HCT116 (cell line): ENCODE data around the gene PCDHA3. TPM values are rescaled to one million over a fixed set of nuclear protein-coding genes. Genes with fewer than 3 reads are reported as not detected.

Experiments used
- ATAC-seq: fragments of 200-7000 bp; cut with Tn5 transposase; 2 replicates; pipeline ENCODE4 v1.9.1; 2020; ENCODE audit warnings: mild to moderate bottlenecking, moderate library complexity
- BruUV-seq: library from RNA; stranded (reverse); fragments of 400-500 nt; replicated peaks from 2 replicates; lab custom pipeline; 2021; lab: Mats Ljungman, UMichigan
- CTCF ChIA-PET: fragments of 300-600 bp; sonication (Branson Sonifier 250); formaldehyde crosslinking; loops from one replicate; lab custom pipeline; 2021; ENCODE audit warnings: antibody characterized with exemption; lab: Charles Lee
- POLR2A ChIA-PET: fragments of 300-600, 350-600 bp; sonication (Branson Sonifier 250); formaldehyde crosslinking; loops from one replicate; lab custom pipeline; 2021; ENCODE audit warnings: antibody characterized with exemption; lab: Charles Lee
- RAD21 ChIA-PET, 2 experiments: fragments of 300-600 bp; sonication (Branson Sonifier 250); formaldehyde crosslinking; loops; one replicate each; lab custom pipeline; 2023; ENCODE audit warnings: low total read pairs in 2 of 2; ENCODE audit not compliant: uncharacterized antibody in 2 of 2, unreplicated experiment in 2 of 2, low non-redundant PET in 1 of 2; lab: Charles Lee
- DNase-seq: peaks from one replicate; pipeline ENCODE4 v3.0.0-alpha.2; 2010; ENCODE audit warnings: low read depth, low spot score
- H2AFZ ChIP-seq: fragments of 200-600 bp; shearing (Covaris generic), sonication (generic); 2 replicates; pipeline ENCODE4 v1.6.1; 2017; ENCODE audit warnings: low read depth, mixed run types, mixed read lengths, antibody characterized with exemption, low read length; ENCODE audit not compliant: poor library complexity, severe bottlenecking
- H3K27ac ChIP-seq: 2 replicates; pipeline ENCODE4 v1.5.1; 2012; ENCODE audit warnings: low read depth, low read length
- H3K27me3 ChIP-seq: fragments of 200-600 bp; sonication (generic); 2 replicates; pipeline ENCODE4 v1.6.1; 2016; ENCODE audit warnings: mixed run types, low read length, mixed read lengths; ENCODE audit not compliant: insufficient read depth
- H3K36me3 ChIP-seq, 2 experiments: fragments of 200-500 bp in 1 of 2; fragments of 200-600 bp in 1 of 2; sonication (Bioruptor generic) in 1 of 2; sonication (generic) in 1 of 2; 2 replicates each; pipeline versions ENCODE4 v1.5.1 to v1.6.1; 2014 to 2016; ENCODE audit warnings: low read length in 2 of 2, inconsistent platforms in 1 of 2, mixed read lengths in 1 of 2, mixed run types in 1 of 2; ENCODE audit not compliant: insufficient read depth in 2 of 2, control insufficient read depth in 1 of 2
- H3K4me1 ChIP-seq, 2 experiments: fragments of 200-600 bp in 1 of 2; sonication (generic) in 1 of 2; 2 replicates each; pipeline versions ENCODE4 v1.5.1 to v1.6.1; 2012 to 2017; ENCODE audit warnings: low read length in 2 of 2, inconsistent platforms in 1 of 2, mild to moderate bottlenecking in 1 of 2, mixed read lengths in 1 of 2, mixed run types in 1 of 2, moderate library complexity in 1 of 2; ENCODE audit not compliant: insufficient read depth in 2 of 2, control insufficient read depth in 1 of 2
- H3K4me2 ChIP-seq: fragments of 200-600 bp; sonication (generic); 2 replicates; pipeline ENCODE4 v1.6.1; 2017; ENCODE audit warnings: mixed run types, low read length, mixed read lengths
- H3K4me3 ChIP-seq, 2 experiments: fragments of 200-600 bp in 1 of 2; sonication (generic) in 1 of 2; replicated peaks in 1 of 2; 2 replicates each; pipeline ENCODE4 v1.5.1; 2011 to 2016; ENCODE audit warnings: low read length in 2 of 2, control low read depth in 1 of 2, low read depth in 1 of 2, mild to moderate bottlenecking in 1 of 2, mixed read lengths in 1 of 2, mixed run types in 1 of 2
- H3K79me2 ChIP-seq: fragments of 200-600 bp; sonication (generic); 2 replicates; pipeline ENCODE4 v1.6.1; 2017; ENCODE audit warnings: mild to moderate bottlenecking, mixed run types, low read length, moderate library complexity, mixed read lengths; ENCODE audit not compliant: insufficient read depth
- H3K9ac ChIP-seq: fragments of 200-600 bp; sonication (generic); 2 replicates; pipeline ENCODE4 v1.6.1; 2016; ENCODE audit warnings: low read length, mixed read lengths
- H3K9me2 ChIP-seq: fragments of 200-600 bp; sonication (generic), shearing (Covaris generic); 2 replicates; pipeline ENCODE4 v1.6.1; 2017; ENCODE audit warnings: mixed run types, mild to moderate bottlenecking, moderate library complexity; ENCODE audit not compliant: insufficient read depth
- H3K9me3 ChIP-seq, 2 experiments: fragments of 200-500 bp in 1 of 2; fragments of 200-600 bp in 1 of 2; sonication (Bioruptor generic) in 1 of 2; sonication (generic) in 1 of 2; 2 replicates each; pipeline ENCODE4 v1.6.1; 2014 to 2017; ENCODE audit warnings: low read length in 2 of 2, mixed read lengths in 2 of 2, inconsistent platforms in 1 of 2, low read depth in 1 of 2, mild to moderate bottlenecking in 1 of 2, mixed run types in 1 of 2, moderate library complexity in 1 of 2; ENCODE audit not compliant: control insufficient read depth in 1 of 2, insufficient read depth in 1 of 2
- H4K20me1 ChIP-seq: fragments of 200-600 bp; sonication (generic), shearing (Covaris generic); 2 replicates; pipeline ENCODE4 v1.6.1; 2017; ENCODE audit warnings: mixed run types, mild to moderate bottlenecking, moderate library complexity; ENCODE audit not compliant: insufficient read depth
- CBX3 ChIP-seq: IDR thresholded peaks from 2 replicates; pipeline ENCODE4 v1.6.1; 2012; ENCODE audit warnings: low read depth
- CEBPB ChIP-seq: IDR thresholded peaks from 2 replicates; pipeline ENCODE4 v1.6.1; 2012; ENCODE audit warnings: low read depth
- EGR1 ChIP-seq: IDR thresholded peaks from 2 replicates; pipeline ENCODE4 v1.6.1; 2012; ENCODE audit warnings: low read depth
- EZH2 ChIP-seq: fragments of 200-600 bp; sonication (generic); IDR thresholded peaks from 2 replicates; pipeline ENCODE4 v1.6.1; 2017; ENCODE audit warnings: antibody characterized with exemption, mixed run types
- JUND ChIP-seq: IDR thresholded peaks from 2 replicates; pipeline ENCODE4 v1.6.1; 2012
- POLR2A ChIP-seq: IDR thresholded peaks from 2 replicates; pipeline ENCODE4 v1.7.0; 2011; ENCODE audit warnings: borderline replicate concordance; ENCODE audit not compliant: insufficient read depth, insufficient read length; ENCODE audit errors: extremely low read depth
- POLR2AphosphoS5 ChIP-seq: IDR thresholded peaks from 2 replicates; pipeline ENCODE4 v1.6.1; 2011; ENCODE audit warnings: mild to moderate bottlenecking, low read depth, low read length, moderate library complexity
- RAD21 ChIP-seq: IDR thresholded peaks from 2 replicates; pipeline ENCODE4 v1.6.1; 2012; ENCODE audit warnings: low read depth, mild to moderate bottlenecking
- SIN3A ChIP-seq: IDR thresholded peaks from 2 replicates; pipeline ENCODE4 v1.6.1; 2012; ENCODE audit warnings: low read depth
- SRF ChIP-seq: IDR thresholded peaks from 2 replicates; pipeline ENCODE4 v1.6.1; 2012; ENCODE audit warnings: low read depth
- YY1 ChIP-seq: IDR thresholded peaks from 2 replicates; pipeline ENCODE4 v1.6.1; 2011; ENCODE audit warnings: low read length, low read depth, moderate library complexity, mild to moderate bottlenecking; ENCODE audit not compliant: insufficient replicate concordance; ENCODE audit errors: extremely low read depth
- intact Hi-C: fragments of 100-400 bp; cut with micrococcal nuclease; formaldehyde crosslinking; loops from 2 replicates; pipeline ENCODE4 v1.10.0; 2022
- total RNA-seq: library from RNA; stranded (reverse); gene quantifications from one replicate; pipeline ENCODE4 v1.2.1, GENCODE V29; 2021; ENCODE audit not compliant: unreplicated experiment
- TF ChIP-seq, protein P1 (sequence below), 3 experiments: fragments of 200-600 bp in 1 of 3; sonication (generic) in 1 of 3; IDR thresholded peaks in 2 of 3; conservative IDR thresholded peaks in 1 of 3; 2 replicates each; pipeline ENCODE4 v1.5.1; 2012 to 2017; ENCODE audit warnings: low read depth in 2 of 3, low read length in 2 of 3, antibody characterized with exemption in 1 of 3, borderline replicate concordance in 1 of 3, control low read depth in 1 of 3, mild to moderate bottlenecking in 1 of 3, mixed read lengths in 1 of 3, mixed run types in 1 of 3, moderate library complexity in 1 of 3; ENCODE audit not compliant: insufficient read depth in 1 of 3
- TF ChIP-seq, protein P2 (sequence below): IDR thresholded peaks from 2 replicates; pipeline ENCODE4 v1.6.1; 2012; ENCODE audit warnings: low read depth
- TF ChIP-seq, protein P3 (sequence below): IDR thresholded peaks from 2 replicates; pipeline ENCODE4 v1.6.1; 2012
- TF ChIP-seq, protein P4 (sequence below): IDR thresholded peaks from 2 replicates; pipeline ENCODE4 v1.6.1; 2011; ENCODE audit warnings: mild to moderate bottlenecking, low read length, moderate library complexity; ENCODE audit not compliant: insufficient replicate concordance; ENCODE audit errors: extremely low read depth

PCDHA3 gene
- total RNA-seq, 1 experiment from 2014 or later: not detected

DNA sequence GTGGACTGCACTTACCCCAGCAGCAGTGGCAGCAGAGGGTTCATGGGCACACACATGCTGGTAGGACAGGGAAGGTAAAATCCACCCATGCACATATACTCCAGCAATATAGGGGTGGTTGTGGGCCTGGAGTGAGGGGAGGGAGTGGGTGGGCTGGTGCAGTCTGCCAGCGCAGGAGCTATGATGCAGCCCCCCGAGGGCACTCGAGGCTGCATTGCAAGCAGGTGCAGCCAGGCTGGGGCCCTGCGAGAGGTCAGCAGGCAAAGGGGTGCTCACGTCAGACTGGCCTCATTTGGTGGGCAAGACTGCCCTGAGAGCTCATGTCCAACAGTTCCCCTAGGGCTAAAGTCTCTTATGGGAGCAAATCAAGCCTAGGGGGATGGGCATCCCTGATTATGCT lies 47.3 kb upstream of the PCDHA3 start:
- DNase-seq (no peak), ATAC-seq (no peak)
- H3K4me3 ChIP-seq: no peak overlapping the region
- no peaks in the 10 kb centered on the region for H3K79me2 ChIP-seq
- H3K27ac ChIP-seq: no peak overlapping the region
- intact Hi-C loops: loop anchor here (5.0 kb wide), 1 partner anchor 34 kb away; the partner anchor contains the start of gene PCDHA1
- no peaks in the 10 kb centered on the region for H3K9me2 ChIP-seq
- CTCF ChIA-PET: no interaction called here
- no peaks in the 10 kb centered on the region for H3K4me1 ChIP-seq
- POLR2A ChIA-PET: no interaction called here
- H3K9ac ChIP-seq: no peak overlapping the region
- TF ChIP-seq, protein P1, sequence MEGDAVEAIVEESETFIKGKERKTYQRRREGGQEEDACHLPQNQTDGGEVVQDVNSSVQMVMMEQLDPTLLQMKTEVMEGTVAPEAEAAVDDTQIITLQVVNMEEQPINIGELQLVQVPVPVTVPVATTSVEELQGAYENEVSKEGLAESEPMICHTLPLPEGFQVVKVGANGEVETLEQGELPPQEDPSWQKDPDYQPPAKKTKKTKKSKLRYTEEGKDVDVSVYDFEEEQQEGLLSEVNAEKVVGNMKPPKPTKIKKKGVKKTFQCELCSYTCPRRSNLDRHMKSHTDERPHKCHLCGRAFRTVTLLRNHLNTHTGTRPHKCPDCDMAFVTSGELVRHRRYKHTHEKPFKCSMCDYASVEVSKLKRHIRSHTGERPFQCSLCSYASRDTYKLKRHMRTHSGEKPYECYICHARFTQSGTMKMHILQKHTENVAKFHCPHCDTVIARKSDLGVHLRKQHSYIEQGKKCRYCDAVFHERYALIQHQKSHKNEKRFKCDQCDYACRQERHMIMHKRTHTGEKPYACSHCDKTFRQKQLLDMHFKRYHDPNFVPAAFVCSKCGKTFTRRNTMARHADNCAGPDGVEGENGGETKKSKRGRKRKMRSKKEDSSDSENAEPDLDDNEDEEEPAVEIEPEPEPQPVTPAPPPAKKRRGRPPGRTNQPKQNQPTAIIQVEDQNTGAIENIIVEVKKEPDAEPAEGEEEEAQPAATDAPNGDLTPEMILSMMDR (IDR thresholded peaks at IDR 0.05 in 2 of 3, conservative IDR thresholded peaks at IDR 0.05 in 1 of 3; ENCODE audit: borderline replicate concordance in 1 of 3, insufficient read depth in 1 of 3, low read depth in 2 of 3, low read length in 2 of 3): no peak
- TF ChIP-seq, protein P2, sequence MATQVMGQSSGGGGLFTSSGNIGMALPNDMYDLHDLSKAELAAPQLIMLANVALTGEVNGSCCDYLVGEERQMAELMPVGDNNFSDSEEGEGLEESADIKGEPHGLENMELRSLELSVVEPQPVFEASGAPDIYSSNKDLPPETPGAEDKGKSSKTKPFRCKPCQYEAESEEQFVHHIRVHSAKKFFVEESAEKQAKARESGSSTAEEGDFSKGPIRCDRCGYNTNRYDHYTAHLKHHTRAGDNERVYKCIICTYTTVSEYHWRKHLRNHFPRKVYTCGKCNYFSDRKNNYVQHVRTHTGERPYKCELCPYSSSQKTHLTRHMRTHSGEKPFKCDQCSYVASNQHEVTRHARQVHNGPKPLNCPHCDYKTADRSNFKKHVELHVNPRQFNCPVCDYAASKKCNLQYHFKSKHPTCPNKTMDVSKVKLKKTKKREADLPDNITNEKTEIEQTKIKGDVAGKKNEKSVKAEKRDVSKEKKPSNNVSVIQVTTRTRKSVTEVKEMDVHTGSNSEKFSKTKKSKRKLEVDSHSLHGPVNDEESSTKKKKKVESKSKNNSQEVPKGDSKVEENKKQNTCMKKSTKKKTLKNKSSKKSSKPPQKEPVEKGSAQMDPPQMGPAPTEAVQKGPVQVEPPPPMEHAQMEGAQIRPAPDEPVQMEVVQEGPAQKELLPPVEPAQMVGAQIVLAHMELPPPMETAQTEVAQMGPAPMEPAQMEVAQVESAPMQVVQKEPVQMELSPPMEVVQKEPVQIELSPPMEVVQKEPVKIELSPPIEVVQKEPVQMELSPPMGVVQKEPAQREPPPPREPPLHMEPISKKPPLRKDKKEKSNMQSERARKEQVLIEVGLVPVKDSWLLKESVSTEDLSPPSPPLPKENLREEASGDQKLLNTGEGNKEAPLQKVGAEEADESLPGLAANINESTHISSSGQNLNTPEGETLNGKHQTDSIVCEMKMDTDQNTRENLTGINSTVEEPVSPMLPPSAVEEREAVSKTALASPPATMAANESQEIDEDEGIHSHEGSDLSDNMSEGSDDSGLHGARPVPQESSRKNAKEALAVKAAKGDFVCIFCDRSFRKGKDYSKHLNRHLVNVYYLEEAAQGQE: no peak
- no peak for TF ChIP-seq SIN3A
- TF ChIP-seq, protein P3, sequence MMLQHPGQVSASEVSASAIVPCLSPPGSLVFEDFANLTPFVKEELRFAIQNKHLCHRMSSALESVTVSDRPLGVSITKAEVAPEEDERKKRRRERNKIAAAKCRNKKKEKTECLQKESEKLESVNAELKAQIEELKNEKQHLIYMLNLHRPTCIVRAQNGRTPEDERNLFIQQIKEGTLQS: no peak
- TF ChIP-seq CBX3: no peak
- no peak for TF ChIP-seq EZH2
- no peak for TF ChIP-seq POLR2AphosphoS5
- TF ChIP-seq POLR2A: no peak
- TF ChIP-seq EGR1: no peak
- TF ChIP-seq SRF: no peak
- TF ChIP-seq YY1: no peak
- TF ChIP-seq, protein P4, sequence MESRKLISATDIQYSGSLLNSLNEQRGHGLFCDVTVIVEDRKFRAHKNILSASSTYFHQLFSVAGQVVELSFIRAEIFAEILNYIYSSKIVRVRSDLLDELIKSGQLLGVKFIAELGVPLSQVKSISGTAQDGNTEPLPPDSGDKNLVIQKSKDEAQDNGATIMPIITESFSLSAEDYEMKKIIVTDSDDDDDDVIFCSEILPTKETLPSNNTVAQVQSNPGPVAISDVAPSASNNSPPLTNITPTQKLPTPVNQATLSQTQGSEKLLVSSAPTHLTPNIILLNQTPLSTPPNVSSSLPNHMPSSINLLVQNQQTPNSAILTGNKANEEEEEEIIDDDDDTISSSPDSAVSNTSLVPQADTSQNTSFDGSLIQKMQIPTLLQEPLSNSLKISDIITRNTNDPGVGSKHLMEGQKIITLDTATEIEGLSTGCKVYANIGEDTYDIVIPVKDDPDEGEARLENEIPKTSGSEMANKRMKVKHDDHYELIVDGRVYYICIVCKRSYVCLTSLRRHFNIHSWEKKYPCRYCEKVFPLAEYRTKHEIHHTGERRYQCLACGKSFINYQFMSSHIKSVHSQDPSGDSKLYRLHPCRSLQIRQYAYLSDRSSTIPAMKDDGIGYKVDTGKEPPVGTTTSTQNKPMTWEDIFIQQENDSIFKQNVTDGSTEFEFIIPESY: no peak
- TF ChIP-seq JUND: no peak
- no peak for TF ChIP-seq RAD21
- TF ChIP-seq CEBPB: no peak
- TF ChIP-seq, all 23 proteins: peak for 0
- H2AFZ ChIP-seq: no peak overlapping the region
- no peaks in the 10 kb centered on the region for H3K36me3 ChIP-seq
- H3K9me3 ChIP-seq: peaks cover 6 to 8% of the 10 kb centered on the region in 2 experiments; a peak in 2 of 4 replicates
- BruUV-seq: no TSS peak
- no peaks in the 10 kb centered on the region for H3K27me3 ChIP-seq
- RAD21 ChIA-PET: no interaction called here
- H3K4me2 ChIP-seq: no peak overlapping the region
- H4K20me1 ChIP-seq: no peaks in the 10 kb centered on the region
